Peyer's patch (tissue), 4 donors: Measurements from ENCODE around the gene KBTBD12.

ENCODE experiments used
- POLR2A ChIP-seq, 2 donors: fragments of 450-650 bp; IDR thresholded peaks; one replicate each; pipeline ENCODE4 v1.5.1; 2017; ENCODE audit warnings: antibody characterized with exemption in 2 of 2, mild to moderate bottlenecking in 2 of 2, moderate library complexity in 2 of 2
- TF ChIP-seq, protein P1 (sequence below), 6 experiments: fragments of 450-650 bp in 4 of 6; fragments of 200-600 bp in 2 of 6; sonication (generic) in 1 of 6; IDR thresholded peaks; one replicate each; pipeline ENCODE4 v1.5.1; 2017 to 2019; ENCODE audit warnings: antibody characterized with exemption in 6 of 6, mild to moderate bottlenecking in 3 of 6, moderate library complexity in 1 of 6

- TF ChIP-seq, protein P1, sequence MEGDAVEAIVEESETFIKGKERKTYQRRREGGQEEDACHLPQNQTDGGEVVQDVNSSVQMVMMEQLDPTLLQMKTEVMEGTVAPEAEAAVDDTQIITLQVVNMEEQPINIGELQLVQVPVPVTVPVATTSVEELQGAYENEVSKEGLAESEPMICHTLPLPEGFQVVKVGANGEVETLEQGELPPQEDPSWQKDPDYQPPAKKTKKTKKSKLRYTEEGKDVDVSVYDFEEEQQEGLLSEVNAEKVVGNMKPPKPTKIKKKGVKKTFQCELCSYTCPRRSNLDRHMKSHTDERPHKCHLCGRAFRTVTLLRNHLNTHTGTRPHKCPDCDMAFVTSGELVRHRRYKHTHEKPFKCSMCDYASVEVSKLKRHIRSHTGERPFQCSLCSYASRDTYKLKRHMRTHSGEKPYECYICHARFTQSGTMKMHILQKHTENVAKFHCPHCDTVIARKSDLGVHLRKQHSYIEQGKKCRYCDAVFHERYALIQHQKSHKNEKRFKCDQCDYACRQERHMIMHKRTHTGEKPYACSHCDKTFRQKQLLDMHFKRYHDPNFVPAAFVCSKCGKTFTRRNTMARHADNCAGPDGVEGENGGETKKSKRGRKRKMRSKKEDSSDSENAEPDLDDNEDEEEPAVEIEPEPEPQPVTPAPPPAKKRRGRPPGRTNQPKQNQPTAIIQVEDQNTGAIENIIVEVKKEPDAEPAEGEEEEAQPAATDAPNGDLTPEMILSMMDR (IDR thresholded peaks at IDR 0.05): no peak
- no peak for TF ChIP-seq POLR2A (IDR thresholded peaks at IDR 0.05)
These were observed 83.6 kb downstream of the KBTBD12 start for GRCh38 chr3:127998596-127998995.
